HepG2 (cell line): ENCODE results near the gene DNAAF1. TPM values are rescaled to one million over a fixed set of nuclear protein-coding genes. Genes with fewer than 3 reads are reported as not detected.

Source experiments
- BCL6 ChIP-seq: IDR thresholded peaks from 2 replicates; pipeline ENCODE4 v1.6.1; 2016; ENCODE audit warnings: missing genetic modification reagents, missing compliant biosample characterization
- CCAR2 ChIP-seq: fragments of 200-400 bp; formaldehyde crosslinking; optimal IDR thresholded peaks from 2 replicates; pipeline ENCODE3; 2018; ENCODE audit warnings: low read depth, mild to moderate bottlenecking, low read length, moderate library complexity
- GATAD1 ChIP-seq: IDR thresholded peaks from 2 replicates; pipeline ENCODE4 v1.6.1; 2016; ENCODE audit warnings: missing genetic modification reagents, missing compliant biosample characterization
- GMEB2 ChIP-seq: IDR thresholded peaks from 2 replicates; pipeline ENCODE4 v1.6.1; 2016; ENCODE audit warnings: missing biosample characterization, missing genetic modification reagents, low read depth
- MATR3 ChIP-seq: sonication (generic); formaldehyde crosslinking; IDR thresholded peaks from 2 replicates; pipeline ENCODE4 v1.4.0; 2020; ENCODE audit warnings: missing genetic modification reagents
- MIXL1 ChIP-seq: IDR thresholded peaks from 2 replicates; pipeline ENCODE4 v1.6.1; 2016
- MXD4 ChIP-seq: IDR thresholded peaks from 2 replicates; pipeline ENCODE4 v1.6.1; 2016; ENCODE audit warnings: mild to moderate bottlenecking, missing biosample characterization, missing genetic modification reagents
- ONECUT2 ChIP-seq: sonication (generic); formaldehyde crosslinking; IDR thresholded peaks from 2 replicates; pipeline ENCODE4 v1.4.0; 2020; ENCODE audit warnings: missing genetic modification reagents
- PATZ1 ChIP-seq: sonication (generic); formaldehyde crosslinking; IDR thresholded peaks from 2 replicates; pipeline ENCODE4 v1.4.0; 2020; ENCODE audit warnings: missing genetic modification reagents
- POLR2AphosphoS2 ChIP-seq: IDR thresholded peaks from 2 replicates; pipeline ENCODE4 v1.6.1; 2011; ENCODE audit warnings: low read depth, low read length, improper control_type of control experiment
- SAFB2 ChIP-seq: sonication (generic); formaldehyde crosslinking; IDR thresholded peaks from 2 replicates; pipeline ENCODE4 v1.5.1; 2020; ENCODE audit warnings: missing genetic modification reagents, low read depth, mild to moderate bottlenecking, borderline replicate concordance
- SNAPC2 ChIP-seq: sonication (generic); formaldehyde crosslinking; IDR thresholded peaks from 2 replicates; pipeline ENCODE4 v1.8.1; 2022; ENCODE audit warnings: mild to moderate bottlenecking, missing genetic modification reagents
- ZBTB3 ChIP-seq: sonication (generic); formaldehyde crosslinking; IDR thresholded peaks from 2 replicates; pipeline ENCODE4 v1.4.0; 2020; ENCODE audit warnings: low read depth, mild to moderate bottlenecking, moderate library complexity, missing genetic modification reagents, borderline replicate concordance
- ZNF274 ChIP-seq: sonication (generic); formaldehyde crosslinking; IDR thresholded peaks from 2 replicates; pipeline ENCODE4 v1.5.1; 2020; ENCODE audit warnings: mild to moderate bottlenecking, missing genetic modification reagents
- ZNF281 ChIP-seq: sonication (generic); formaldehyde crosslinking; IDR thresholded peaks from 2 replicates; pipeline ENCODE4 v1.4.0; 2020; ENCODE audit warnings: missing genetic modification reagents, borderline replicate concordance
- ZNF318 ChIP-seq: sonication (generic); formaldehyde crosslinking; IDR thresholded peaks from 2 replicates; pipeline ENCODE4 v1.4.0; 2020; ENCODE audit warnings: mild to moderate bottlenecking, missing genetic modification reagents
- polyA plus RNA-seq, 8 experiments: library from polyadenylated mRNA; depleted of rRNA in 3 of 8; stranded (reverse) in 7 of 8; unstranded in 1 of 8; fragments of >200 nt; fragmentation: Illumina TruSeq in 4 of 8; extraction: Trizol in 4 of 8; gene quantifications; 2 replicates each; pipeline versions ENCODE4 v1.2.1 to v1.2.3, GENCODE V29; 2011 to 2016; ENCODE audit warnings: low read depth in 4 of 8, missing spikeins in 1 of 8, mixed read lengths in 1 of 8; ENCODE audit not compliant: insufficient read depth in 1 of 8
- total RNA-seq, 5 experiments: library from RNA; depleted of rRNA; stranded (reverse); fragments of >200 nt; fragmentation: Illumina TruSeq; extraction: Trizol; gene quantifications; 2 replicates each; pipeline ENCODE4 v1.2.3, GENCODE V29; 2016; ENCODE audit warnings: low read depth in 1 of 5

DNAAF1 gene
- total and polyA plus RNA-seq, 2 of the 13 experiments (the other 11 are each of a cell fraction or from before 2014, with no cell fraction given) = 0.04 TPM; not detected in 1

- no peak for TF ChIP-seq ZNF281
- no peak for TF ChIP-seq GMEB2
- no peak for TF ChIP-seq POLR2AphosphoS2
- TF ChIP-seq CCAR2 = no peak
- peak; percentile 54; the same call in 1 of the 2 replicates for TF ChIP-seq ZNF274 (CRISPR knock-in tag)
- no peak; the same call in 1 of the 2 replicates for TF ChIP-seq MXD4 (CRISPR knock-in tag)
- TF ChIP-seq ONECUT2 (CRISPR knock-in tag) = no peak
- TF ChIP-seq MIXL1 (CRISPR knock-in tag) = no peak
- TF ChIP-seq ZNF318 (CRISPR knock-in tag) = peak; percentile 80; the same call in 1 of the 2 replicates
- TF ChIP-seq BCL6 (CRISPR knock-in tag) = no peak
- no peak for TF ChIP-seq ZBTB3
- no peak for TF ChIP-seq SNAPC2 (CRISPR knock-in tag)
- TF ChIP-seq GATAD1 (CRISPR knock-in tag) = no peak
- no peak for TF ChIP-seq MATR3 (CRISPR knock-in tag)
- no peak for TF ChIP-seq SAFB2 (CRISPR knock-in tag)
- peak; percentile 52; the same call in 1 of the 2 replicates for TF ChIP-seq PATZ1 (CRISPR knock-in tag)
Measured at GRCh38 chr16:84141143-84141670, 3.9 kb upstream of the DNAAF1 start (continued).
